A673 (cell line): ENCODE data around the gene PLIN5. TPM values are rescaled to one million over a fixed set of nuclear protein-coding genes. Genes with fewer than 3 reads are reported as not detected.

ENCODE experiments used
- BruUV-seq: library from RNA; stranded (reverse); fragments of 400-500 nt; replicated peaks from 2 replicates; lab custom pipeline; 2021; lab: Mats Ljungman, UMichigan
- CTCF ChIA-PET: fragments of 300-600 bp; sonication (Branson Sonifier 250); formaldehyde crosslinking; loops from one replicate; lab custom pipeline; 2022; ENCODE audit warnings: antibody characterized with exemption; lab: Charles Lee
- POLR2A ChIA-PET: fragments of 300-600 bp; sonication (Branson Sonifier 250); formaldehyde crosslinking; loops from one replicate; lab custom pipeline; 2022; ENCODE audit warnings: antibody characterized with exemption; ENCODE audit not compliant: low non-redundant PET; lab: Charles Lee
- DNase-seq: peaks from one replicate; pipeline ENCODE4 v3.0.0-alpha.2; 2015; ENCODE audit warnings: low spot score
- H3K27ac ChIP-seq: fragments of 200-600 bp; sonication (generic); 2 replicates; pipeline ENCODE4 v1.5.1; 2016; ENCODE audit warnings: mixed run types, low read depth, mild to moderate bottlenecking, mixed read lengths, antibody characterized with exemption, low read length; ENCODE audit not compliant: poor library complexity, severe bottlenecking
- H3K27me3 ChIP-seq: fragments of 200-600 bp; sonication (generic); replicated peaks from 2 replicates; pipeline ENCODE4 v1.6.1; 2017; ENCODE audit warnings: mixed run types, low read depth, mild to moderate bottlenecking, mixed read lengths, antibody characterized with exemption, low read length; ENCODE audit not compliant: insufficient read depth, poor library complexity
- H3K36me3 ChIP-seq: fragments of 200-600 bp; sonication (generic); 2 replicates; pipeline ENCODE4 v1.6.1; 2016; ENCODE audit warnings: mixed run types, mild to moderate bottlenecking, mixed read lengths, antibody characterized with exemption, low read length; ENCODE audit not compliant: insufficient read depth, poor library complexity, severe bottlenecking
- H3K4me1 ChIP-seq: fragments of 200-600 bp; sonication (generic); 2 replicates; pipeline ENCODE4 v1.6.1; 2017; ENCODE audit warnings: mixed run types, mild to moderate bottlenecking, mixed read lengths, antibody characterized with exemption, low read length; ENCODE audit not compliant: insufficient read depth, poor library complexity, severe bottlenecking
- H3K4me3 ChIP-seq: fragments of 200-600 bp; sonication (generic); 2 replicates; pipeline ENCODE4 v1.5.1; 2016; ENCODE audit warnings: low read depth, mixed run types, mild to moderate bottlenecking, mixed read lengths, low read length; ENCODE audit not compliant: poor library complexity, severe bottlenecking
- H3K9me3 ChIP-seq: fragments of 200-600 bp; sonication (generic); 2 replicates; pipeline ENCODE4 v1.6.1; 2016; ENCODE audit warnings: mixed run types, low read depth, mild to moderate bottlenecking, mixed read lengths, antibody characterized with exemption, low read length; ENCODE audit not compliant: poor library complexity, severe bottlenecking
- CTCF ChIP-seq: fragments of 300-800, 200-600 bp; sonication (generic); conservative IDR thresholded peaks from 2 replicates; pipeline ENCODE4 v1.5.1; 2017; ENCODE audit warnings: low read depth, mild to moderate bottlenecking, antibody characterized with exemption, low read length, moderate library complexity, mixed read lengths
- EZH2 ChIP-seq: fragments of 200-600 bp; sonication (generic); IDR thresholded peaks from 2 replicates; pipeline ENCODE4 v1.6.1; 2017; ENCODE audit warnings: borderline replicate concordance, low read depth, mild to moderate bottlenecking, mixed read lengths, antibody characterized with exemption, low read length; ENCODE audit not compliant: poor library complexity, severe bottlenecking
- intact Hi-C: fragments of 100-400 bp; cut with micrococcal nuclease; formaldehyde crosslinking; loops from one replicate; pipeline ENCODE4 v1.10.0; 2022; ENCODE audit not compliant: unreplicated experiment
- total RNA-seq: library from RNA; stranded (reverse); gene quantifications from 2 replicates; pipeline ENCODE4 v1.2.3, GENCODE V29; 2021

PLIN5 gene
- total RNA-seq, 1 experiment from 2014 or later = 3.0 TPM

GRCh38 chr19:4519521-4520277 lies 15.3 kb downstream of the PLIN5 start:
- intact Hi-C loops = no loop called here
- no peaks in the 10 kb centered on the region for H3K27me3 ChIP-seq
- no peaks in the 10 kb centered on the region for H3K9me3 ChIP-seq
- no peak for TF ChIP-seq EZH2
- no peak for TF ChIP-seq CTCF
- no peak overlapping the region for H3K4me3 ChIP-seq
- POLR2A ChIA-PET = no interaction called here
- CTCF ChIA-PET = no interaction called here
- no peak overlapping the region for H3K27ac ChIP-seq
- no TSS peak for BruUV-seq
- no peaks in the 10 kb centered on the region for H3K36me3 ChIP-seq
- no peak for DNase-seq
- no peaks in the 10 kb centered on the region for H3K4me1 ChIP-seq

- H3K27ac ChIP-seq = no peak overlapping the region
- H3K4me3 ChIP-seq = no peak overlapping the region
- H3K36me3 ChIP-seq = no peaks in the 10 kb centered on the region
- H3K9me3 ChIP-seq = no peaks in the 10 kb centered on the region
- TF ChIP-seq EZH2 (no peak), CTCF (no peak)
- ChIA-PET CTCF (no interaction called here), POLR2A (no interaction called here)
- intact Hi-C loops = no loop called here
- no peaks in the 10 kb centered on the region for H3K4me1 ChIP-seq
- no peak for DNase-seq
- no peaks in the 10 kb centered on the region for H3K27me3 ChIP-seq
- BruUV-seq = no TSS peak
These were observed 15.9 kb downstream of the PLIN5 start for GRCh38 chr19:4519172-4519496.

GRCh38 chr19:4518345-4519171 lies 16.5 kb downstream of the PLIN5 start, which contains the start of gene PLIN4:
TSS of gene PLIN4 (minus strand) at chr19:4518486. CDS start at chr19:4518272, 214 bp downstream.
- Histone ChIP-seq H3K27me3 (no peaks in the 10 kb centered on the region), H3K27ac (no peak within 1 kb of the TSS), H3K36me3 (no peaks in the 10 kb centered on the region), H3K9me3 (no peaks in the 10 kb centered on the region), H3K4me3 (no peak within 1 kb of the TSS), H3K4me1 (no peaks in the 10 kb centered on the region)
- ChIA-PET POLR2A (no interaction called here), CTCF (no interaction called here)
- no peak for DNase-seq
- intact Hi-C loops = no loop called here
- TF ChIP-seq CTCF = no peak
- no peak for TF ChIP-seq EZH2
- BruUV-seq = no TSS peak
